GM21576 (cell line): ENCODE measurements around the gene TUBGCP6.

Source experiments
- ATAC-seq: cut with Tn5 transposase; IDR thresholded peaks from one replicate; pipeline ENCODE4 v1.9.1; 2021; ENCODE audit warnings: mild to moderate bottlenecking, moderate library complexity; ENCODE audit not compliant: unreplicated experiment

Gene TUBGCP6

GRCh38 chr22:50184004-50184901, 60.6 kb downstream of the TUBGCP6 start:
- ATAC-seq: no peak

GRCh38 chr22:50183141-50183971, 61.5 kb downstream of the TUBGCP6 start:
- no peak for ATAC-seq

- ATAC-seq: no peak
Observed at GRCh38 chr22:50182176-50183081, 62.4 kb downstream of the TUBGCP6 start.

GRCh38 chr22:50180727-50181521, 63.9 kb downstream of the TUBGCP6 start:
- ATAC-seq: no peak

- ATAC-seq: no peak
Observed at GRCh38 chr22:50179937-50180726, 64.7 kb downstream of the TUBGCP6 start.

- ATAC-seq: no peak
Observed at GRCh38 chr22:50178871-50179869, 65.7 kb downstream of the TUBGCP6 start.

- no peak for ATAC-seq
Observed at GRCh38 chr22:50178471-50178864, 66.4 kb downstream of the TUBGCP6 start.

- no peak for ATAC-seq
Observed at GRCh38 chr22:50177537-50178470, 67.0 kb downstream of the TUBGCP6 start.

GRCh38 chr22:50176850-50177536, 67.8 kb downstream of the TUBGCP6 start:
- ATAC-seq: no peak

GRCh38 chr22:50175921-50176849, 68.6 kb downstream of the TUBGCP6 start:
- ATAC-seq: no peak

GRCh38 chr22:50175191-50175461, 69.7 kb downstream of the TUBGCP6 start:
- ATAC-seq: no peak

GRCh38 chr22:50174382-50175190, 70.2 kb downstream of the TUBGCP6 start:
- no peak for ATAC-seq

GRCh38 chr22:50173983-50174355, 70.9 kb downstream of the TUBGCP6 start:
- ATAC-seq: no peak

- ATAC-seq: no peak
Observed at GRCh38 chr22:50173311-50173982, 71.4 kb downstream of the TUBGCP6 start.
